Spleen (tissue), 7 donors: Measurements from ENCODE around the gene KCNK6.

Experiments used
- POLR2A ChIP-seq, 3 donors: fragments of 450-650 bp; IDR thresholded peaks; one replicate each; pipeline ENCODE4 v1.5.1; 2017; ENCODE audit warnings: antibody characterized with exemption in 3 of 3, mild to moderate bottlenecking in 1 of 3
- POLR2AphosphoS5 ChIP-seq, 3 donors: sonication (generic); formaldehyde crosslinking; IDR thresholded peaks; one replicate each; pipeline ENCODE4 v1.5.1; 2017; ENCODE audit warnings: antibody characterized with exemption in 3 of 3
- TF ChIP-seq, protein P1 (sequence below), 11 experiments: fragments of 200-600 bp in 7 of 11; fragments of 450-650 bp in 4 of 11; sonication (generic) in 4 of 11; IDR thresholded peaks in 8 of 11; conservative IDR thresholded peaks in 3 of 11; 1 replicate in 7 of 11; 2 replicates in 4 of 11; pipeline versions ENCODE4 v1.4.0 to v1.8.0; 2016 to 2021; ENCODE audit warnings: antibody characterized with exemption in 11 of 11, inconsistent platforms in 4 of 11, mild to moderate bottlenecking in 1 of 11
- donor health status: DM: no; HTN: no; CAD: no; lungs with moderate emphysema.
- donor health status: DM: no; HTN: no; CAD: no.
- donor health status: DM: no; HTN: no; CAD: no.

DNA sequence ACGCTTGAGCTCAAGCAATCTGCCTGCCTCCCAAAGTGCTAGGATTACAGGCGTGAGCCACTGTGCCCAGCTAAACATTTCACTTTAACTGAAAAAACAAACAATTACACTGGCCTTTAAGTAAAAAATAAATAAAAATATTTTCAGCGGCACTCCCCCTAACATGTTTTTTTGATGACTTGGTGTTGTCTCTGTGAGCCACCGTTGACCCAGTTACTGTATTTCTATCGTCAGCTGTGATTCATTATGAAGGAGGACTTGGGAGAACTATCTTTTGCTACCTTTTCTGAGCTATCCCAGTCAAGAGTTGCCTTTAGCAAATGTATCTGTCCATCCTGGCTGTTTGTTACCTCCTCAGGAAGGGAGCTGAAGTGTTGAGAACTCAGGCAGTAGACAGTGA, 34.1 kb upstream of the KCNK6 start:
- TF ChIP-seq, protein P1, sequence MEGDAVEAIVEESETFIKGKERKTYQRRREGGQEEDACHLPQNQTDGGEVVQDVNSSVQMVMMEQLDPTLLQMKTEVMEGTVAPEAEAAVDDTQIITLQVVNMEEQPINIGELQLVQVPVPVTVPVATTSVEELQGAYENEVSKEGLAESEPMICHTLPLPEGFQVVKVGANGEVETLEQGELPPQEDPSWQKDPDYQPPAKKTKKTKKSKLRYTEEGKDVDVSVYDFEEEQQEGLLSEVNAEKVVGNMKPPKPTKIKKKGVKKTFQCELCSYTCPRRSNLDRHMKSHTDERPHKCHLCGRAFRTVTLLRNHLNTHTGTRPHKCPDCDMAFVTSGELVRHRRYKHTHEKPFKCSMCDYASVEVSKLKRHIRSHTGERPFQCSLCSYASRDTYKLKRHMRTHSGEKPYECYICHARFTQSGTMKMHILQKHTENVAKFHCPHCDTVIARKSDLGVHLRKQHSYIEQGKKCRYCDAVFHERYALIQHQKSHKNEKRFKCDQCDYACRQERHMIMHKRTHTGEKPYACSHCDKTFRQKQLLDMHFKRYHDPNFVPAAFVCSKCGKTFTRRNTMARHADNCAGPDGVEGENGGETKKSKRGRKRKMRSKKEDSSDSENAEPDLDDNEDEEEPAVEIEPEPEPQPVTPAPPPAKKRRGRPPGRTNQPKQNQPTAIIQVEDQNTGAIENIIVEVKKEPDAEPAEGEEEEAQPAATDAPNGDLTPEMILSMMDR (IDR thresholded peaks at IDR 0.05 in 8 of 11, conservative IDR thresholded peaks at IDR 0.05 in 3 of 11) = no peak
- TF ChIP-seq POLR2A (IDR thresholded peaks at IDR 0.05) = no peak
- no peak for TF ChIP-seq POLR2AphosphoS5 (IDR thresholded peaks at IDR 0.05)
